T-helper 17 cell (primary cell): Measurements from ENCODE around the gene RPL10A. TPM values are rescaled to one million over a fixed set of nuclear protein-coding genes. Genes with fewer than 3 reads are reported as not detected.

Source experiments
- ATAC-seq: fragments of 150-1000 bp; cut with Tn5 transposase; 2 replicates; pipeline ENCODE4 v1.10.0; 2021; ENCODE audit warnings: mild to moderate bottlenecking, moderate library complexity
- DNase-seq, 3 donors: peaks; one replicate each; pipeline versions ENCODE4 v3.0.0 to v3.0.0-alpha.2; 2020 to 2021
- H3K9me3 ChIP-seq: one replicate; pipeline ENCODE4 v1.7.0; 2013; ENCODE audit warnings: low read length, mild to moderate bottlenecking; ENCODE audit not compliant: control insufficient read depth, poor library complexity, severe bottlenecking
- H3K27ac Mint-ChIP-seq: one replicate; pipeline ENCODE4 v1.8.0; 2022; ENCODE audit warnings: mild to moderate bottlenecking, moderate library complexity, mixed read lengths
- H3K27me3 Mint-ChIP-seq: one replicate; pipeline ENCODE4 v1.8.0; 2022; ENCODE audit warnings: mixed read lengths
- H3K36me3 Mint-ChIP-seq: one replicate; pipeline ENCODE4 v1.8.0; 2022; ENCODE audit warnings: low read depth, mixed read lengths
- H3K4me1 Mint-ChIP-seq: one replicate; pipeline ENCODE4 v1.8.0; 2022; ENCODE audit warnings: mild to moderate bottlenecking, mixed read lengths
- H3K4me3 Mint-ChIP-seq: one replicate; pipeline ENCODE4 v1.8.0; 2022; ENCODE audit warnings: mild to moderate bottlenecking, moderate library complexity, mixed read lengths
- total RNA-seq, 4 donors: library from RNA in 2 of 4; stranded (reverse) in 2 of 4; gene quantifications; one replicate each; pipeline ENCODE4 v1.2.3 and lab custom pipeline; 2022 to 2026

The RPL10A gene
- total RNA-seq, 2 donors from 2014 or later: 2,096 to 2,128 TPM

- no peak overlapping the region for H3K4me3 Mint-ChIP-seq
- H3K4me1 Mint-ChIP-seq: peaks cover 24% of the 10 kb centered on the region
- no peak overlapping the region for H3K27ac Mint-ChIP-seq
These were observed 6.1 kb downstream of the RPL10A start for GRCh38 chr6:35474131-35474941.

GRCh38 chr6:35474942-35475570 lies 6.9 kb downstream of the RPL10A start:
- no peaks in the 10 kb centered on the region for H3K27me3 Mint-ChIP-seq
- H3K36me3 Mint-ChIP-seq: peaks cover 2% of the 10 kb centered on the region
- H3K4me3 Mint-ChIP-seq: no peak overlapping the region
- no peaks in the 10 kb centered on the region for H3K9me3 ChIP-seq
- DNase-seq (no peak), ATAC-seq (no peak)
- H3K27ac Mint-ChIP-seq: no peak overlapping the region
- peaks cover 19% of the 10 kb centered on the region for H3K4me1 Mint-ChIP-seq

More at GRCh38 chr6:35474131-35474941, 6.1 kb downstream of the RPL10A start:
- no peaks in the 10 kb centered on the region for H3K9me3 ChIP-seq
- peaks cover 5% of the 10 kb centered on the region for H3K36me3 Mint-ChIP-seq
- DNase-seq (no peak), ATAC-seq (no peak)
- no peaks in the 10 kb centered on the region for H3K27me3 Mint-ChIP-seq

DNA sequence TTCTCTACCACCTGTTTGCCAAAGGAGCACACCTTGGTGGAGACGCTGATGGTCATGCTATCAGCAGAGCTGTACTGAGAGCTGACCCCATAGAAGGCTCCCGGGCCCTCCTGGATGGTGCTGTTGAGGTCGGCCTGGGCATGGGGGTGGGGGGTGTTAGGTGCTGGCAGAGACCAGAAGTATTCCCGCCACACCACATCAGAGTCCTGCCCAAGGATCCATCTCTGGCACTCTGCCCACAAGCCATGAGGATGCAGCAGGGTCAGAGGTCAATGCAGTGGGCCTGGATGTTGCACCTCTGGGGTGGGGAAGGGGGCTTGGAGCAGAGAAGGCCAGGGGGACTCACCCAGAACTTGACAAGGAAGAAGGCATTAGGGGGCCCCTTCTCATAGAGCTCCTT lies 7.4 kb downstream of the RPL10A start:
- Mint-ChIP-seq H3K4me3 (no peak overlapping the region), H3K36me3 (peaks cover 2% of the 10 kb centered on the region), H3K27me3 (no peaks in the 10 kb centered on the region), H3K4me1 (peaks cover 14% of the 10 kb centered on the region), H3K27ac (no peak overlapping the region)
- no peak for DNase-seq
- no peaks in the 10 kb centered on the region for H3K9me3 ChIP-seq
- ATAC-seq: no peak

- Mint-ChIP-seq H3K27ac (no peak overlapping the region), H3K4me1 (peaks cover 12% of the 10 kb centered on the region), H3K4me3 (no peak overlapping the region), H3K36me3 (no peaks in the 10 kb centered on the region), H3K27me3 (no peaks in the 10 kb centered on the region)
- H3K9me3 ChIP-seq: no peaks in the 10 kb centered on the region
- ATAC-seq: no peak
- DNase-seq: no peak
These were observed 7.8 kb downstream of the RPL10A start for GRCh38 chr6:35476004-35476403.

DNA sequence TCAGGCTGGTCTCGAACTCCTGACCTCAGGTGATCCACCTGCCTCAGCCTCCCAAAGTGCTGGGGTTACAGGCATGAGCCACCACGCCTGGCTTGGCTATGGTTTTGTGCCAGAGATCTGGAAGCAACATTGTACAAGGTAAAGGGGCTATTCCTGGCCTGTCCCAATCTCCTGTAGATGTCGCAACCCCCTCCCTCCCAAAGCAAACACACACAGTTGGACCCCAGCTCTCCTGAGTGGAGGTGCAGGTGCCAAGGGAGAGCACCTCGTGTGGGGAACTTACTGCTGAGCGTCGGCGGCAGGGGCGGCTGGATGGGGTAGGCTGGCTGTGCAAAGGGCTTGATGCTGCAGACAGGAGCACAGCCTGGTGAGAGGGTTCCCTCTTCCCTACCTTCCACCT lies 8.8 kb downstream of the RPL10A start:
- Mint-ChIP-seq H3K4me1 (peaks cover 9% of the 10 kb centered on the region), H3K27me3 (no peaks in the 10 kb centered on the region), H3K36me3 (no peaks in the 10 kb centered on the region), H3K4me3 (no peak overlapping the region), H3K27ac (no peak overlapping the region)
- DNase-seq (no peak), ATAC-seq (no peak)
- no peaks in the 10 kb centered on the region for H3K9me3 ChIP-seq

DNA sequence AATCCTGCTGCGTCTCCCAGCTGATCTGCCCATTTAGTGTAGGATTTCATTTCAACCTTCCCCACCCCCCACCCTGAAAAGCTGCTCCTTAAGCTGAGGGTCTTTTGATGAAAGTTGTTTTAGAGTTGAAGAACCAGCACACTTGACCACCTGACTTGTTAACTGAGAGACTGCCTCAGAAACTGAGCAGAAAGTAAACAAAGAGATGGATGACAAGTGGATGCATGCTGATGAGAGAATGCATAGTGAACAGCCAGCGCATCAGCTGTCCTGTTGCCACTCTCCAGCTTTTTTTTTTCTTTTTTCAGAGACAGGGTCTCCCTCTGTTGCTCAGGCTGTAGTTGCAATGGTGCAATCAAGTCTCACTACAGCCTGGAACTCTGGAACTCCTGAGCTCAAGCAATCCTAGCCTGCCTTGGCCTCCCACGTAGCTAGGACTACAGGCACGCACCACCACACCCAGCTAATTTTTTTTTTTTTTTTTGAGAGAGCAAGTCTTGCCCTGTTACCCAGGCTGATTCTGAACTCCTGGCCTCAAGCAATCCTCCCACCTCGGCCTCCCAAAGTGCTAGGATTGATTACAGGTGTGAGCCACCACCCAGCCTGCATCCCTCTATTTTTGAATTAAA lies 9.5 kb downstream of the RPL10A start:
- H3K4me1 Mint-ChIP-seq: peaks cover 8% of the 10 kb centered on the region
- ATAC-seq (no peak), DNase-seq (no peak)
- no peaks in the 10 kb centered on the region for H3K36me3 Mint-ChIP-seq
- no peaks in the 10 kb centered on the region for H3K9me3 ChIP-seq
- H3K4me3 Mint-ChIP-seq: no peak overlapping the region
- peak overlapping the region; percentile 19 for H3K27ac Mint-ChIP-seq
- H3K27me3 Mint-ChIP-seq: no peaks in the 10 kb centered on the region

GRCh38 chr6:35478259-35478658 lies 10.1 kb downstream of the RPL10A start:
- Mint-ChIP-seq H3K27me3 (no peaks in the 10 kb centered on the region), H3K4me1 (peaks cover 8% of the 10 kb centered on the region), H3K4me3 (no peak overlapping the region), H3K27ac (peak overlapping the region; percentile 19), H3K36me3 (no peaks in the 10 kb centered on the region)
- ATAC-seq: no peak
- H3K9me3 ChIP-seq: no peaks in the 10 kb centered on the region
- DNase-seq: no peak

GRCh38 chr6:35480176-35480575 lies 12.0 kb downstream of the RPL10A start:
- DNase-seq: no peak
- H3K9me3 ChIP-seq: no peaks in the 10 kb centered on the region
- Mint-ChIP-seq H3K36me3 (no peaks in the 10 kb centered on the region), H3K27ac (no peak overlapping the region), H3K27me3 (no peaks in the 10 kb centered on the region), H3K4me1 (peaks cover 8% of the 10 kb centered on the region), H3K4me3 (no peak overlapping the region)
- no peak for ATAC-seq

GRCh38 chr6:35481226-35481625 lies 13.0 kb downstream of the RPL10A start:
- H3K36me3 Mint-ChIP-seq: no peaks in the 10 kb centered on the region
- H3K4me3 Mint-ChIP-seq: no peak overlapping the region
- ATAC-seq (no peak), DNase-seq (no peak)
- no peaks in the 10 kb centered on the region for H3K9me3 ChIP-seq
- H3K4me1 Mint-ChIP-seq: peaks cover 8% of the 10 kb centered on the region
- H3K27ac Mint-ChIP-seq: no peak overlapping the region
- no peaks in the 10 kb centered on the region for H3K27me3 Mint-ChIP-seq

DNA sequence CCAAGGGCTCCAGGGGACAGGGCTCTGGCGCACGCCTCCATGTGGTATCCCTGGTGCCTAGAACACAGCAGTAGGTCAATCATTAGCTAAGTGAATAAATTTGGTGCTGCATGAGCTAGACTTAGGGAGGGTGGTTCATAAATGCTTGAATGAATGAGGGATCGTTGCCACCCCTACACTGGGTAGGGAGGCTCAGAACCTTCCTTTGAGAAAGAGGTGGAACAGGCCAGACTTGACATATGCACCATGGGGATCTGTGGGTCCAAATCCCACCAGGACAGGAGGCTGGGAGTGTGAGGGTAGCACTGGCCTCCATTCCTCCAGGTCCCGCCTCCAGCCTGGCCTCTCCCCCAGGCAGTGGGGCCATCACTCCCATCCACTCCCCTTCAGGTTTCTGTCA lies 14.9 kb downstream of the RPL10A start:
- no peaks in the 10 kb centered on the region for H3K9me3 ChIP-seq
- Mint-ChIP-seq H3K27me3 (no peaks in the 10 kb centered on the region), H3K36me3 (no peaks in the 10 kb centered on the region), H3K4me3 (no peak overlapping the region), H3K4me1 (peaks cover 13% of the 10 kb centered on the region), H3K27ac (no peak overlapping the region)
- DNase-seq: no peak
- ATAC-seq: no peak

GRCh38 chr6:35483490-35483889 lies 15.3 kb downstream of the RPL10A start:
- H3K36me3 Mint-ChIP-seq: no peaks in the 10 kb centered on the region
- no peak overlapping the region for H3K27ac Mint-ChIP-seq
- no peak overlapping the region for H3K4me3 Mint-ChIP-seq
- H3K27me3 Mint-ChIP-seq: no peaks in the 10 kb centered on the region
- no peaks in the 10 kb centered on the region for H3K9me3 ChIP-seq
- peaks cover 13% of the 10 kb centered on the region for H3K4me1 Mint-ChIP-seq
- ATAC-seq (no peak), DNase-seq (no peak)

DNA sequence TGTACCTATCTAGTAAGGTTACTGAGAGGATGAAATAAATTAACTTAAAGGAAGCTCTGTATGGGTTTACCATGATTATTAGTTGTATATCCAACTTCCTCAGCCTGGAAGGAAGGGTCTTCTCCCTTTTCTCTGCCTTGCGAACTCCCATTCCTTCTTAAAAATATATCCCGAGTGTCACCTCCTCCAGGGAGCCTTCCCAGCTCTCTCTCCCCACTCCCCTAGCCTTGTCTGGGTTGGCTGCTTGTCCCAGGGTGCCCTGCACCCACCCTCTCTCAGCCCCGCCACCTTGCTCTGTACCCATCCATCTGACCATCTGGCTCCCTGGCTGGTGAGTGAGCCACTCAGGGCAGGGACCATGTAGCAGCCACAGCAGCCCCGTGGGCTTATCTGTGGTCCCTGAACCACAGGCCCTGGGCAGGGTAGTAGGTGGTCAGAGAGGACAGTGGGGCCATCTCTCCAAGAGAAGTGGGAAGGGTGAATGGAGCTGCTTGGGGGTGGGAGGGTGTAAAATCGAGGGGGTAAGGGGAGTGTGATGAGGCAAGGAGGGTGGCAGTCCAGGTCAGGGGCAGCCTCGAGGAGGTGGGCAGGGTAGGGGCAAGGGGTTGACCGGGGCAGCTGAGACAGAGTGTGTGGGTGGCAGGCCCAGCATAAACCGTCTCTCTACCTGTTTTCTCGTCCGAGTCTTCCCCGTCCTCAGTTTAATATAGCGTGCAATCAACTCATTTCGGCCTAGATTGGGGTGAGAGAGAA lies 15.9 kb downstream of the RPL10A start:
- ATAC-seq (no peak), DNase-seq (no peak)
- Mint-ChIP-seq H3K27me3 (no peaks in the 10 kb centered on the region), H3K27ac (no peak overlapping the region), H3K4me3 (no peak overlapping the region), H3K36me3 (no peaks in the 10 kb centered on the region), H3K4me1 (peaks cover 13% of the 10 kb centered on the region)
- no peaks in the 10 kb centered on the region for H3K9me3 ChIP-seq

- DNase-seq (no peak), ATAC-seq (no peak)
- no peaks in the 10 kb centered on the region for H3K36me3 Mint-ChIP-seq
- no peak overlapping the region for H3K4me3 Mint-ChIP-seq
- peaks cover 12% of the 10 kb centered on the region for H3K4me1 Mint-ChIP-seq
- no peaks in the 10 kb centered on the region for H3K9me3 ChIP-seq
- H3K27ac Mint-ChIP-seq: no peak overlapping the region
- H3K27me3 Mint-ChIP-seq: no peaks in the 10 kb centered on the region
These were observed 16.8 kb downstream of the RPL10A start for GRCh38 chr6:35484921-35485392.
